Lower leg skin (tissue), 3 donors: ENCODE data around the gene PHGDH.

Experiments used
- POLR2A ChIP-seq, 2 donors: fragments of 450-650 bp; IDR thresholded peaks; one replicate each; pipeline ENCODE4 v1.6.1; 2016 to 2017; ENCODE audit warnings: antibody characterized with exemption in 2 of 2, mild to moderate bottlenecking in 1 of 2, moderate library complexity in 1 of 2
- TF ChIP-seq, protein P1 (sequence below), 3 donors: fragments of 450-650 bp; IDR thresholded peaks; one replicate each; pipeline ENCODE4 v1.5.1; 2016; ENCODE audit warnings: antibody characterized with exemption in 3 of 3, mild to moderate bottlenecking in 3 of 3, moderate library complexity in 2 of 3

DNA sequence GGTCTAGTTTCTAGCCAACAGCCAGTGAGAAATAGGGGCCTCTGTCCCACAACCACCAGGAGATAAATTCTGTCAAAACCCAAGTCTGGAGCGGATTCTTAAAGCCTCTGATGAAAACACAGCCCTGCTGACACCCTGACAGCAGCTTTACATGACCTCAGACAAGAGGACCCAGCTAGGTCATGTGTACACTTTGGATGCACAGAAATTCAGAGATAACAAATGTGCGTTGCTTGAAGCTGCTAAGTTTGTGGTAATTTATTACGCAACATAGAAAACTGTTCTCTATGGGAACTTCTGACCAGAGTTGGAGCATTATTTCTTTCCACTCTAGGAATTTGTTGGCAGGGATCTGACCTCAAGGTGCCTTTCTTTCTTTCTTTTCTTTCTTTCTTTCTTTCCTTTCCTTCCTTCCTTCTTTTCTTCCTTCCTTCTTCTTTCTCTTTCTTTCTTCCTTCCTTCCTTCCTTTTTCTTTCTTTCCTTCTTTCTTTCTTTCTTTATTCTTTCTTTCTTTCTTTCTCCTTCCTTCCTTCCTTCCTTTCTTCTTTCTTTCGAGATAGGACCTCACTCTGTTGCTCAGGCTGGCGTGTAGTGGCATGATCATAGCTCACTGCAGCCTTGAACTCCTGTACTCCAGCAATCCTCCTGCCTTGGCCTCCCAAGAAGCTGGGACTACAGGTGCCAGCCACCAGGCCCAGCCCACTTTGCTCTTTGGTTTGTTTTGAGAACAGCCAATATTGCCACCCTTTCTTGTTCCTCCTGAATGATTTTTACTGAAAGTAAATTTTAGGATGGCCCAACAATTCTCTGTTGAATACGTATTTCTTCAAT lies 71.8 kb downstream of the PHGDH start:
- TF ChIP-seq, protein P1, sequence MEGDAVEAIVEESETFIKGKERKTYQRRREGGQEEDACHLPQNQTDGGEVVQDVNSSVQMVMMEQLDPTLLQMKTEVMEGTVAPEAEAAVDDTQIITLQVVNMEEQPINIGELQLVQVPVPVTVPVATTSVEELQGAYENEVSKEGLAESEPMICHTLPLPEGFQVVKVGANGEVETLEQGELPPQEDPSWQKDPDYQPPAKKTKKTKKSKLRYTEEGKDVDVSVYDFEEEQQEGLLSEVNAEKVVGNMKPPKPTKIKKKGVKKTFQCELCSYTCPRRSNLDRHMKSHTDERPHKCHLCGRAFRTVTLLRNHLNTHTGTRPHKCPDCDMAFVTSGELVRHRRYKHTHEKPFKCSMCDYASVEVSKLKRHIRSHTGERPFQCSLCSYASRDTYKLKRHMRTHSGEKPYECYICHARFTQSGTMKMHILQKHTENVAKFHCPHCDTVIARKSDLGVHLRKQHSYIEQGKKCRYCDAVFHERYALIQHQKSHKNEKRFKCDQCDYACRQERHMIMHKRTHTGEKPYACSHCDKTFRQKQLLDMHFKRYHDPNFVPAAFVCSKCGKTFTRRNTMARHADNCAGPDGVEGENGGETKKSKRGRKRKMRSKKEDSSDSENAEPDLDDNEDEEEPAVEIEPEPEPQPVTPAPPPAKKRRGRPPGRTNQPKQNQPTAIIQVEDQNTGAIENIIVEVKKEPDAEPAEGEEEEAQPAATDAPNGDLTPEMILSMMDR (IDR thresholded peaks at IDR 0.05): no peak
- TF ChIP-seq POLR2A (IDR thresholded peaks at IDR 0.05): no peak
